ENCODE data around the gene PLS3.

DNA sequence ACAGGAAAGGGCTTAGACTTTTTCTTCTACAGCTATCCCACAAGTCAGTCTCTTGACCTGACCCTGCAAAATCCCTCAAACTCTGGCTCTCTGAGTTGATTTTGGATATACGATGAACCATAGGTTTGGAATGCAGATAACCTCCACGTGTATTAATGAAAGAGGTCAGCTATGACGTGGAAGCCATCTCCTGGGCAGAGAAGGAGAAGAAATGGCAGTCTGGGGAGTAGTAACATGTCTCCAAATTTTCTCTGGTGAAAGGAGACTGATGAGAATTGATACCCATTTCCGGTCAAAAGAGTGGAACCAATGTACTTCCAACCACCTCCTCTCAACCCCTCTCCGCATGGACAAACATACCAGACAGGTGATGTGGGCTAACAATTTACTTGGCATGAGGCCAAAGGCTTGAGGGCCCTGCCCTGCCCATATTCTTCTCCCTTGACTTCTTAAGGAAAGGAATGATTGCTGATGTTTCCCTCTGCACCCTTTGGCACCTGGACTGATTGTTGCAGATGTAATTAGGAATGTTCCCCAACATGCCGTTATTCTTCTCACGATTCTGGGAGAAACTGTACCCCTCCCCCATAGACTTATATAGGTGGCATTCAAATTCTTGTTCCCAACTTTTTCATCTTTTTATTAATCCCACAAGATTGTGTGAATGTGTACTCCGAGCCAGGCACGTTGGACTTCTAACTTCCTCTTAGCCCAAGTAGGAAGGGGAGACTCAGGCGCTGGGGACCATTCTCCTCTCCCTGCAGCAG, 580 bp upstream of the PLS3 start:
- no peak for TF ChIP-seq POLR2A (IDR thresholded peaks at IDR 0.05; ENCODE audit: low read length)
- TF ChIP-seq GATA1 (IDR thresholded peaks at IDR 0.05; ENCODE audit: low read depth, low read length), result no peak

Measured in erythroblast (primary cell).